ENCODE measurements around the gene CD33.

CD33 gene

DNA sequence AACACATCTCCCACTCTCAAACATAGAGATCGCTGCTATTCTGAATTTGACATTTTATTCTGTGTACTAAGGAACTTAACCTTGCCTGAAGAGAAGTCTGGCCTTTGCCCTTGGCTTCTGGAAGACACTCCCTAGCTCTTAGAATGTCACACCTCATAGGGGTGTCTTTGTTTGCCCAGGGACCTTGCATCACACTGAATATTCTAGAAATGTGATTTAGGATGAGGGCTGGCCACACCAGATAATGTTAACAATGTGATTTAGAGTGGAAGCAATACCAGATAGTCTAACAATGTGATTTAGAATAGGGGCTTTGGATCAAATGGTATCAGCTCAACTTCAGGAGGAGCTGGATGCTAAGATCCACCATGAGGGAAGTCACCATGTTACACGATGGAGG, 32.6 kb downstream of the CD33 start:
- no peak overlapping the region for H3K4me3 ChIP-seq (ENCODE audit: low read depth, low read length)
- H3K36me3 ChIP-seq: no peaks in the 10 kb centered on the region
- TF ChIP-seq, protein P1, sequence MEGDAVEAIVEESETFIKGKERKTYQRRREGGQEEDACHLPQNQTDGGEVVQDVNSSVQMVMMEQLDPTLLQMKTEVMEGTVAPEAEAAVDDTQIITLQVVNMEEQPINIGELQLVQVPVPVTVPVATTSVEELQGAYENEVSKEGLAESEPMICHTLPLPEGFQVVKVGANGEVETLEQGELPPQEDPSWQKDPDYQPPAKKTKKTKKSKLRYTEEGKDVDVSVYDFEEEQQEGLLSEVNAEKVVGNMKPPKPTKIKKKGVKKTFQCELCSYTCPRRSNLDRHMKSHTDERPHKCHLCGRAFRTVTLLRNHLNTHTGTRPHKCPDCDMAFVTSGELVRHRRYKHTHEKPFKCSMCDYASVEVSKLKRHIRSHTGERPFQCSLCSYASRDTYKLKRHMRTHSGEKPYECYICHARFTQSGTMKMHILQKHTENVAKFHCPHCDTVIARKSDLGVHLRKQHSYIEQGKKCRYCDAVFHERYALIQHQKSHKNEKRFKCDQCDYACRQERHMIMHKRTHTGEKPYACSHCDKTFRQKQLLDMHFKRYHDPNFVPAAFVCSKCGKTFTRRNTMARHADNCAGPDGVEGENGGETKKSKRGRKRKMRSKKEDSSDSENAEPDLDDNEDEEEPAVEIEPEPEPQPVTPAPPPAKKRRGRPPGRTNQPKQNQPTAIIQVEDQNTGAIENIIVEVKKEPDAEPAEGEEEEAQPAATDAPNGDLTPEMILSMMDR (IDR thresholded peaks at IDR 0.05; ENCODE audit: low read depth, low read length): no peak
- no peak for DNase-seq
- H3K27me3 ChIP-seq: peaks cover 24% of the 10 kb centered on the region
- no peaks in the 10 kb centered on the region for H3K4me1 ChIP-seq
- H3K9me3 ChIP-seq: no peaks in the 10 kb centered on the region; the same call in 1 of the 2 replicates

DNA sequence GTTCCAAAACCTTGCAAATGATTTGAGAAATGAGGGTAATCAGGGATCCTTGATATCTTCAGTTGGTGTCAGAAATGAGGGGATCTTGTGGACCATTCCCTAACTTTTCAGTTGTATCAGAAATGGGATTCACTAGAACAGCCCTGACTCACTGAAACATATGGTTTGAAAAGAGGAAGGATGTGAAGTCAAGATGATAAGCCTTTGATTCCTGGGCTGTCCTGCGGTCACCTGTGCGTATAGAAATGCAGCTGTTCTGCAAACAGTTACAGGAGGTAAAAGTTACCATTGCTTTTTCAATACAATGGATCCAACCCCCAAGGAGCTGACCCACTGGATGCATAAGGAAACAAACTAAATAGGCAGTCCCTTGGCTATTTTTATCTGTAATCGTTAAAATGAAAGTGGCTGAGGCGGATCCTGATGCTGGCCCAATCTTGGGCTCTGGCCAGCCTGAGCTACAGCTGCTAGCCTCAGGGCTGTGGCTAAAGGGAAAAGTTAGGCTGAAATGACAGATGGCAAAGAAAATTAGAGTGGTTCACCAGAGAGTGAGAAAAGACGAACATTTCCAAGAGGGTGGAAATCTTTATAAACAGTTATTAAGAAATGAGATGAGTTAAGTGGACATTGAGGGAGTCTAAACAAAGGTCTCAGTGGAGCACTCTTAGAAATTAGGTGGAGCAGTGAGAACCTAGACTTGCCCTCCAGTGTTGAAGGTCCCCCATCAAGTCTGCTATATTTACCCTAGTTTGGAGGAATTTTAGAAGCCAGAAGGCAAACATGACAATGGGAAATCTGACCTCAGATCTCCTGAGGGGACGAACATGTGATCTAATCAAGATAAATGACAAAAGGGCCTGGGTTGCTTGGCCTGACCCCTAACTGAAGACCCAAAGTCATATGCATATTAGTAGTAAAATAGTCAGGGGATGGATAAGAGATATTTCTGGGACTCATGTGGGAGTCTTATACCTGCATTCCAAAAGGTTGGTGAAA, 33.6 kb downstream of the CD33 start:
- Histone ChIP-seq H3K36me3 (no peaks in the 10 kb centered on the region), H3K27me3 (peaks cover 34% of the 10 kb centered on the region), H3K4me3 (ENCODE audit: low read depth, low read length) (no peak overlapping the region), H3K4me1 (no peaks in the 10 kb centered on the region), H3K9me3 (no peaks in the 10 kb centered on the region; the same call in 1 of the 2 replicates)
- TF ChIP-seq, protein P1 (IDR thresholded peaks at IDR 0.05; ENCODE audit: low read depth, low read length): no peak
- DNase-seq: no peak

DNA sequence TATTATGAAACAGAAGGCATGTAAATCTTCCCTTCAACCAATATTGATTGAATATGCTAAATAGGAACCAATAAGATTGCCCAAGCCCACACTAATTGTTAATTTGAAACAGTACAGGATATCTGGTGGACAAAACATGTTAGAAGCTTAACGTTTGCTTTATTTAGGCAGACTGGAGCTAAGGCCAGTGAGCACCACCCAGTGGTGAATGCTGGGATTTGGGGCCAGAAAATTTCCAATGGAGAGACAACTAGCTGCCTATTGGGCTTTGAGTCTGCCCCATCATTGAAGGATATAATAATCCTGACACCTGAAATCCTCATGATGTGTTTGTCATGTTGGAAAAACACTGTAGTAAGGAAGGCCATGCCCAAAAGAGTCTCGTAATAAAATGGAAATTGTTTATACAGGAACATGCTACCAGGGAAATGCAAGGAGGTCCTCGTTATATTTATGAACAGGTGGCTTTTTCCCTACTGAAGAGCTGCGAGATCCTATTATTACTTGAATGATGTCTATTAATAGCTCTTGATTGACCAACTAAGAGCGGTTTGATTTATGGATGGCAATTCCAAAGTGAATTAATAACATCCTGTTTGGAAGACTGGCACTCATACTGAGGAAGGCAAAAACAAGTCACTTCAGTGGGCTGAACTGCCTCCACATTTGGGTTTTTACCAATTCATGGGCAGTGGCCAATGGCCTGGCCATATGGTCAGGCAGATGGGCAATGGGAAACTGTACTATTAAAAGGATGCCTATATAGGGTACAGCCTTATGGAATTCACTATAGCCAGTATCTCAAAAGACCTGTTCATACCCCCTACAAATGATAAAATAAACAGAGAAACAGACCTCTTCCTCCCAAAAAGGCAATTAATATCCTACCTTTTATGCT, 34.7 kb downstream of the CD33 start:
- Histone ChIP-seq H3K27me3 (peaks cover 40% of the 10 kb centered on the region), H3K36me3 (no peaks in the 10 kb centered on the region), H3K4me1 (no peaks in the 10 kb centered on the region), H3K4me3 (ENCODE audit: low read depth, low read length) (no peak overlapping the region), H3K9me3 (no peaks in the 10 kb centered on the region; the same call in 1 of the 2 replicates)
- DNase-seq: peak; percentile 41
- TF ChIP-seq, protein P1 (IDR thresholded peaks at IDR 0.05; ENCODE audit: low read depth, low read length): peak; percentile 82

DNA sequence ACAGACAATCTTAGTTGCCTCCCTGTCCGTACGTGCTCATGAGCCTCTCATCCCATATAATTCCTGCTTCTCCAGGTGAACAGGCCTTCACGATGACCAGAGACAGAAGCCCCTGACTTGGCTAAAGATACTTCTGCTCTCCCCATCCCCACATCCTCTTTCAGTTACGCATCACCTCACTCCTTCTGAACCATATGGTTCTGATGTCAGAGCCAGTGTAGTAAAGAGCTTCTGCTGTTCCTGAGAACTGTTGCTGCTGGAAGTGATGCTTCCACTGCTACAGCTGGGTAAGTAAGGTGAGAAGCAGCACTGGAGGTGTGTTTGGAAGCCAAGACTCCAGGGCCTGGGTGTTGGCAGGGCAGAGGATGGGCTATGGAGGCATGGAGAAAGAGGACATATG, 38.9 kb downstream of the CD33 start:
- DNase-seq: no peak
- no peak overlapping the region for H3K4me3 ChIP-seq (ENCODE audit: low read depth, low read length)
- no peaks in the 10 kb centered on the region for H3K36me3 ChIP-seq
- peaks cover 49% of the 10 kb centered on the region for H3K27me3 ChIP-seq
- TF ChIP-seq, protein P1 (IDR thresholded peaks at IDR 0.05; ENCODE audit: low read depth, low read length): no peak
- no peaks in the 10 kb centered on the region for H3K9me3 ChIP-seq
- H3K4me1 ChIP-seq: no peaks in the 10 kb centered on the region

DNA sequence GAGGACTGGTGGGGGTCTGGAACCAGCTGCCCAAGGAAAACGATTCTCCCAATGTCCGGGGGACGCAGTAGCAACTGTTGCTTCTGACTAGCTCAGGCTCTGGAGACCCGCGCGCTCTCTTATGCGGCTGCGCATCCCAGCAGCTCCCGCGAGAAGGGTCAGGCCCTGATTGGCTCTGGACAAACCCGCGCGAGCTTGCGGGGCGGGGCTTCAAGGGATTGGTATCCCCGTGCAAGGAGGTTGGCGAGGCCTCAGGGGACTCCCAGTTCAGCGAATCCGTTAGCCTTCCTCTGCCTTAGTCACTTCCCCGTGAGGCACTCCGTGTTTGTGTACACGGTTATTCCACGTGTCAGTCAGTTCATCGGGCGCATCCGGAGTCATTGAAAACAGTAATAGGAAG, 46.2 kb downstream of the CD33 start:
- no peak for DNase-seq
- Histone ChIP-seq H3K9me3 (no peaks in the 10 kb centered on the region), H3K4me3 (ENCODE audit: low read depth, low read length) (no peak overlapping the region), H3K36me3 (no peaks in the 10 kb centered on the region), H3K27me3 (no peaks in the 10 kb centered on the region), H3K4me1 (no peaks in the 10 kb centered on the region)
- TF ChIP-seq, protein P1 (IDR thresholded peaks at IDR 0.05; ENCODE audit: low read depth, low read length): no peak

Data from BE2C (cell line).